ENCODE results near the gene PDHA2.

Gene PDHA2

GRCh38 chr4:95847908-95848460 is 8.1 kb downstream of the PDHA2 start:
- TF ChIP-seq REST (IDR thresholded peaks at IDR 0.05; ENCODE audit: insufficient read depth in 1 of 2, low read depth in 2 of 2, low read length in 2 of 2) (no peak), SIN3A (IDR thresholded peaks at IDR 0.05; ENCODE audit: borderline replicate concordance, insufficient read depth, low read length) (no peak), POLR2AphosphoS5 (IDR thresholded peaks at IDR 0.05; ENCODE audit: low read depth, low read length) (no peak), TAF1 (IDR thresholded peaks at IDR 0.05; ENCODE audit: borderline replicate concordance, insufficient read depth, low read length) (no peak), FOXP2 (optimal IDR thresholded peaks at IDR 0.05; ENCODE audit: borderline replicate concordance, extremely low read depth, extremely low read length, insufficient read depth) (no peak)

- no peak for TF ChIP-seq FOXP2 (optimal IDR thresholded peaks at IDR 0.05; ENCODE audit: borderline replicate concordance, extremely low read depth, extremely low read length, insufficient read depth)
- TF ChIP-seq REST (IDR thresholded peaks at IDR 0.05; ENCODE audit: insufficient read depth in 1 of 2, low read depth in 2 of 2, low read length in 2 of 2), result no peak
- TF ChIP-seq TAF1 (IDR thresholded peaks at IDR 0.05; ENCODE audit: borderline replicate concordance, insufficient read depth, low read length), result no peak
- TF ChIP-seq SIN3A (IDR thresholded peaks at IDR 0.05; ENCODE audit: borderline replicate concordance, insufficient read depth, low read length), result no peak
- TF ChIP-seq POLR2AphosphoS5 (IDR thresholded peaks at IDR 0.05; ENCODE audit: low read depth, low read length), result no peak
Measured at GRCh38 chr4:95850161-95850560, 10.3 kb downstream of the PDHA2 start.

GRCh38 chr4:95857761-95858160 is 17.9 kb downstream of the PDHA2 start:
- TF ChIP-seq TAF1 (IDR thresholded peaks at IDR 0.05; ENCODE audit: borderline replicate concordance, insufficient read depth, low read length) (no peak), FOXP2 (optimal IDR thresholded peaks at IDR 0.05; ENCODE audit: borderline replicate concordance, extremely low read depth, extremely low read length, insufficient read depth) (no peak), REST (IDR thresholded peaks at IDR 0.05; ENCODE audit: insufficient read depth in 1 of 2, low read depth in 2 of 2, low read length in 2 of 2) (no peak), SIN3A (IDR thresholded peaks at IDR 0.05; ENCODE audit: borderline replicate concordance, insufficient read depth, low read length) (no peak), POLR2AphosphoS5 (IDR thresholded peaks at IDR 0.05; ENCODE audit: low read depth, low read length) (no peak)

GRCh38 chr4:95867919-95868318 is 28.0 kb downstream of the PDHA2 start:
- TF ChIP-seq FOXP2 (optimal IDR thresholded peaks at IDR 0.05; ENCODE audit: borderline replicate concordance, extremely low read depth, extremely low read length, insufficient read depth) (no peak), REST (IDR thresholded peaks at IDR 0.05; ENCODE audit: insufficient read depth in 1 of 2, low read depth in 2 of 2, low read length in 2 of 2) (no peak), TAF1 (IDR thresholded peaks at IDR 0.05; ENCODE audit: borderline replicate concordance, insufficient read depth, low read length) (no peak), SIN3A (IDR thresholded peaks at IDR 0.05; ENCODE audit: borderline replicate concordance, insufficient read depth, low read length) (no peak), POLR2AphosphoS5 (IDR thresholded peaks at IDR 0.05; ENCODE audit: low read depth, low read length) (no peak)

Data from PFSK-1 (cell line).